GM18508 (cell line): ENCODE data around the gene SEMA5A.

ENCODE experiments used
- ATAC-seq: cut with Tn5 transposase; IDR thresholded peaks from one replicate; pipeline ENCODE4 v1.9.1; 2021; ENCODE audit warnings: moderate number of reproducible peaks; ENCODE audit not compliant: insufficient read depth, unreplicated experiment

SEMA5A gene

GRCh38 chr5:9547122-9547947 is 1.5 kb upstream of the SEMA5A start:
- ATAC-seq, result no peak

DNA sequence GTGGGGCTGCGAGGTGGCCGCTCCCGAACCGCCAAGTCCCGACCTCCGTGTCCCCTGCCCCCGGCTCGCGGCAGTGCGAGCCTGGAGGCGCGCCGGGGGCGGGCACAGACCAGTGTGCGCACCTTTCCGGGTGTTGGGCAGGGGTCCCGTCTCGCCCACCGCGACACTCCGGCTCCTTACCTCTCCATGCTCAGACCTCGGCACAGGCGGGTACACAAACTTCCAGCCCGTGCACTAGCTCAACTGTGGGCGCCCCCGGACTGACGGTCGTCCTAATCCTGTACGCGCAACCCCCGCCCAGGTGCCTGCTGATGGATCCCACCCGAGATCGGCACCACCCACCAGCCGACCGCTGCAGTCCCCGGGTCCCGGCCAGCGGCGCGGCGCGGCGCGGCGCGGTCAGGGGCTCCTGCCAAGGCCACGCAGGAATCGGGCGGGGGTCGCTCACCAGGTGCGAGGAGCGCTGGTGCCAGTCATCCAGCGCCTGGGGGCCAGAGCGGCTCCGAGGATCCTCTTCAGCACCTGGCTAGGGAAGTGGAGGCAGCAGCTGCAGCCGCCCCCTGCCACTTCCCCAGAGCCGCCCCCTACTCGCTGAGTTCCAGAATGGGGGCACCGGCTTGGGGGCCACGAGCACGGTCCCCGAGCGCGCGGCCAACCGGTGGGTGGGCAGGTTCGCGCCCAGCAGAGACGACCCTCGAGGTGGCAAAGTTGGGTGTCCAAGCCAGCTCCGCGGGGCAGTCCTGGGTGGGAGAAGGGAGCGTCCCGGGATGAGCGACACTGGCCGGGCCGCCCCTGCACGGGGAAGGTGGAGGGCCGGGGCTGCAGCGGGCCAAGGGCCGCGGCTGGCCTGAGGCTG is 511 bp downstream of the SEMA5A start:
- ATAC-seq, result no peak

GRCh38 chr5:9544502-9545135 is 1.3 kb downstream of the SEMA5A start:
- ATAC-seq, result no peak

GRCh38 chr5:9544056-9544455 is 1.8 kb downstream of the SEMA5A start:
- no peak for ATAC-seq

DNA sequence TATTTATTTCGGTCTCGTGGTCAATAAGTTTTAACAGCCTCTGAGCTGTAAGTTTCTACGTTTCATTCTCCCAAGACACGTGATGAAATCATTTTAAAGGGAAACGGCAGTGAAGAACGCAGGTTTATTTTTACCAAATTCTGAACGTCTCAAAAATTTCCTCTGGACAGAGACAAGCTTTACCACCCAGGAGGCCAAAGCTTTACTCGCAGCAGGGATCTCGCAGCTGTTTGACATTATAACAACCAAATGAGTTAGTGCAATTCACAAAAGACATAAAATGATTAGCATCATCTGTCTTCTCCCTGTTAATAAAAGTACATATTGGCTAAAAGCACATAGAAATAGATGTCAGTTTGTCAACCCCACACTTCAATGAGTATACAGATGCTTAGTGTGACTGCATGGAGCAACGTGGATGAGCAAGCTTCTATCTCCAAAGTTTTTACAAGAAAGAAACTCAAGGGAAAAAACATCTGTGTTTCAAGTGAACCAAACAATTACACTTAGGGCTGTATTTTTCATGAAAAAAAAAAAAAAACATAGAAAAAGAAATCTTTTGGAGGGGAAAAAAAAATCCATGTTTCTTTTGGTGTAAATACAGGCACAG is 2.5 kb downstream of the SEMA5A start:
- ATAC-seq, result no peak

DNA sequence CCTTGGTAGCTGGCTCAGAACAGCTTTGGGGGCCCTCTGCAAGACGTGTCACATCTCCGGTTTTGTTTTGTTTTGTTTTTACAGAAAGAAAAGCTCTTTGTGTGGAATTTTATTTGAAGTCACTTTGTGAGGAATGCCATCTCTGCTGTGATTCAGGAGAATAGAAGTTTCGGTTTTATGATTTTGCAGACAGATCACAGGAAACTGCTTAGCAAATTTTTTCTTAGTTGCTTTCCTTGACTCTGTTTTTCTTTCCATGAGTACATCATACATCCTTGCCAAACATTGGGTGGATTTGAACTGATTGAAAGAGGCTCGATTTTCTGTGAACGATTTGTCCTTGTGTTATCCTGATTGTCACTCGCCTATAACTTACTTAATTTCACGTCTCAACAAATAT is 5.1 kb downstream of the SEMA5A start:
- no peak for ATAC-seq

GRCh38 chr5:9538504-9538903 is 7.4 kb downstream of the SEMA5A start:
- no peak for ATAC-seq

DNA sequence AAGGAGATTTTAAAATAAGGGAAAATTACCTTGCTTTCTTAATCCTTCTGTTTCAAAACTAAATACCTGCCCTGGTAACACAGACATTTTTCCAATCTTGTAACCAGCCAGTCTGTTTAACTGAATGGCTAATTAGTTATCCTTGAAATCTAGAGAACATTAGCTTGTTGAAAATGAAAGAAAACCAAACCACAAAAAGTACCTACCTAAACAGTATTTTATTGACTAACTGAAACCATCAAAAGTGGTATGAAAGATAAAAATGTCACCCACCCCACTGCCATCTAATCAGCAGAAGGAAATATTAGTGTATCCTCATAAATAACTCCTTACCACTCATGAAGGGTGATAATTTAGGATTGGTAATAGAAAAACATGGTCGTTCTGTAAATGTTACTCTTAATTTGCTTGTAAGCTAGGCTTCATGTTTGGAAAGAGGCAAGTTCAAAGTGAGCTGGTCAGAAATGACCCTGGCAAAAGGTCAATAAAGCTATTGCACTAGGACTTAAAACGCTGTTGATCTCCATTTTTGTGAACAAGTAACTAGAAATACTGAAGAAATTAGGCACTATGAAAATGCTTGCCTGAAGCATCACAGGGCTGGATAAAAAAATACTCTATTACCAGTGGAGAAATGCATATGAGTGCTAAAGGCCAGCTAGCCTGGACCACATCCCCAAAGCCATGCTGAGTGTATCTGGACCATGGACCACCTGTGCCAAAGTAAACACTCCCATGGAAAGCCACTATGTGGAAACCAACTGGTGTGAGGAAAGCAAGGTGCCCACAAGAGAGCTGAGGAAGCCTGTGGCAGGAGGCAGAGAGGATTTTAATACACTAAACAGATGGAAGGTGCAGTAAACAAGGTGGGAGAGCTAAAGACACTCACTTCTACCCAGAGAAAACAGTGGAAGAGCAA is 8.4 kb downstream of the SEMA5A start:
- ATAC-seq, result no peak

DNA sequence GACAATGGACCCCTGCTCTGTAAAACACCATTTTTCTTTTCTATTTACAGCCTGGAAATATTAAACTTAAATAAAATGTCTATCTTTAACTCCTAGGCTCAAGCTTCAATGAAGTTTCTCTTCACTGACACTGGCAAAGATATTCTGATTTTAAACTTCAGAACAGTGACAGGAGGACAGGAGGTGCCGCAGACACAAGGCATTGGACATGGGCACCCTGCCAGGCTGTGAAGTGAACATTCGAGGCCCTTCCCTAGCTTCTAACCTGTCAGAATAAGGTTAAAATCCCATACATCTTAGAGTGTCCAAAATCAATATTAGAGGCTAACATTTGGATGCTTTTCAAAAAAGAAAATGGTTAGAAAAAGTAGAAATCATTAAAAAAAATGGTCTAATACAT is 9.2 kb downstream of the SEMA5A start:
- ATAC-seq, result no peak

- no peak for ATAC-seq
Observed at GRCh38 chr5:9534881-9535517, 10.9 kb downstream of the SEMA5A start.

- no peak for ATAC-seq
Observed at GRCh38 chr5:9533562-9534364, 12.1 kb downstream of the SEMA5A start.

- no peak for ATAC-seq
Observed at GRCh38 chr5:9533096-9533495, 12.8 kb downstream of the SEMA5A start.

GRCh38 chr5:9529513-9529912 is 16.4 kb downstream of the SEMA5A start:
- ATAC-seq, result no peak

DNA sequence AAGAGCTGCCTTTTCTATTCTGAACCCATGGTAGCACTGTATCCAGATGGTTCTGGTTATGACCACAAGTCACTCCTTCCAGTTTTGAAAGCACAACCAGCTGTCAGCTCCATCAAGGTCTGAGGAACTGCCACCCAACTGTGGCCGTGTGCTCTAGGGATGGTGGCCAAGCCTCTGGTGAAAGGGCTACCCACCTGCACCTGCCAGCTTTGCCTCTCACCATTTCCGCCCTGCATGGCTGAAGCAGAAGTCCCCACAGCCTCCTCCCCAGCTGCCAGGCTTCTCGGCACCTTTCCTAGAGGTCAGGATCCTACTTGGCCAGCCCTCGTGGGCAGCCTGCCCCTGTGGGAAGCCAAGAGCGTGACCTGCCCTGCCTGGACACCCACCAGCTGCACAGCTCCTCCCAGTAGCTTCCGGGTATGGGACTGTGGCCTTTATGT is 16.8 kb downstream of the SEMA5A start:
- ATAC-seq, result no peak

- ATAC-seq, result no peak
Observed at GRCh38 chr5:9524941-9525340, 20.9 kb downstream of the SEMA5A start.

- ATAC-seq, result no peak
Observed at GRCh38 chr5:9523090-9523823, 22.6 kb downstream of the SEMA5A start.

DNA sequence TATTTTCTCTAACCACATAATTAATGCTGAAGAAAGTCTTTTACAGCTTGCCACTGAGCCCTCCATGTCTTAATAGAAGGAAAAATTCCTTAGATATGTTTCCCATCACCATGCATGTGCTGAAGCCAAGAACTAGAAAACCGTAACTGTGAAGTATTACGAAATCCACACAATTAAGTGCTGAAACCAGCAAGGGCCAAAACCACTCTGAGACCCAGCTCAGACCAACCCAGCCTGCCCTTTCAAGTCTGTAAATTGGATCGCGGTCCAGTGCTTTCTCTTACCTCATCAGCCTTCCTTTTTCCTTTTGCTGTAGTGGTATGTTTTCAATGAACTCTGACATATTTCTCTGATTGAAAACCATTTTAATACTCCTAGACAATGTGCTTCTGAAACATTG is 26.3 kb downstream of the SEMA5A start:
- ATAC-seq, result no peak

DNA sequence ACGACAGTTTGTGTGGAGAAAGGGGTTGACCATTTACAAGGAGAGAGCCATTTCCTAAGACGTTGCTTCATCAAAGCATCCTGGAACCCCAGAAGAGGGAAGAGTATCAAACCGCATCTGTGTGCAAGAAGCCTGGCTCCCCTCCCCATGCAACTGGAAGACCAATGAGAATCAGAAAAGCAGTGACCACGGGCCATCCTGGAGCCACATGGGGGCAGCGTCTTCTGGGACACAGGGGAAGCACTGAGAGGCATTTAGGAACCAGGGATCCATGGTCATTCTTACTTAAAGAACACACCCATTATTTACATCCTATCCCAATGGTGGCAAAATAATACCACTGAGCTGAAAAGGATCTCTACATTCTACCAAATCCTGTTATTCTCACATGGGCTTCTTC is 29.3 kb downstream of the SEMA5A start:
- ATAC-seq, result no peak
